Right renal pelvis (tissue), 4 donors: ENCODE data around the gene CDKN2B. TPM values are rescaled to one million over a fixed set of nuclear protein-coding genes. Genes with fewer than 3 reads are reported as not detected.
"Not testable (repeated sequence)": the region's sequence is repeated elsewhere in the genome, so short reads cannot be mapped to it uniquely, and the experiment has no call there.

Experiments used
- DNase-seq, 4 donors: peaks; one replicate each; pipeline ENCODE4 v3.0.0-alpha.2; 2013; ENCODE audit warnings: low read depth in 4 of 4, low spot score in 3 of 4, missing footprints in 1 of 4
- polyA plus RNA-seq, 4 donors: library from polyadenylated mRNA; unstranded; fragments of 120-200 nt; gene quantifications; one replicate each; pipeline ENCODE4 v1.2.1, GENCODE V29; 2013; ENCODE audit not compliant: insufficient read length in 4 of 4

Gene CDKN2B
- polyA plus RNA-seq, 4 donors, result 0.17 to 0.56 (median 0.28) TPM

DNA sequence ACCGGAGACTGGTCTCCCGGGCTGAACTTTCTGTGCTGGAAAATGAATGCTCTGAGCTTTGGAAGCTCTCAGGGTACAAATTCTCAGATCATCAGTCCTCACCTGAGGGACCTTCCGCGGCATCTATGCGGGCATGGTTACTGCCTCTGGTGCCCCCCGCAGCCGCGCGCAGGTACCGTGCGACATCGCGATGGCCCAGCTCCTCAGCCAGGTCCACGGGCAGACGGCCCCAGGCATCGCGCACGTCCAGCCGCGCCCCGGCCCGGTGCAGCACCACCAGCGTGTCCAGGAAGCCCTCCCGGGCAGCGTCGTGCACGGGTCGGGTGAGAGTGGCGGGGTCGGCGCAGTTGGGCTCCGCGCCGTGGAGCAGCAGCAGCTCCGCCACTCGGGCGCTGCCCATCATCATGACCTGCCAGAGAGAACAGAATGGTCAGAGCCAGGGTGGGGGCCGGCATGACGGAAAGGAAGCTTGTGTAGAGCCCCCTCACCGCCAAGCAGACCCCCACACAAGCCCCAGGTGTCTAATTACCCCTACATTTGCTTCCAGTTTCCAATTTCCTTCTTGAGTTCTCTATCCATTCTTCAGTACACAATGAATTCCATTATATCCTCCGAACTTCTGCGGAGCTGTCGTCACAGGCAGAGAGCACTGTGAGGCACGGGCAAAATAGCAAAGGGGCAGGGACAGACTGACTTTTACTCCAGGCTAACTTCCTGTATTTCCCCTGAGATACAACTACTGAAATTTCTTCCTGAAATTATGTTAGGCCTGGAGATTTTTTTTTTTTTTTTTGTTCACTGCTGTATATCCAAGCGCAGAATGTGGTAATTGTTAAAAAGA lies 38.1 kb downstream of the CDKN2B start:
- no peak for DNase-seq

DNA sequence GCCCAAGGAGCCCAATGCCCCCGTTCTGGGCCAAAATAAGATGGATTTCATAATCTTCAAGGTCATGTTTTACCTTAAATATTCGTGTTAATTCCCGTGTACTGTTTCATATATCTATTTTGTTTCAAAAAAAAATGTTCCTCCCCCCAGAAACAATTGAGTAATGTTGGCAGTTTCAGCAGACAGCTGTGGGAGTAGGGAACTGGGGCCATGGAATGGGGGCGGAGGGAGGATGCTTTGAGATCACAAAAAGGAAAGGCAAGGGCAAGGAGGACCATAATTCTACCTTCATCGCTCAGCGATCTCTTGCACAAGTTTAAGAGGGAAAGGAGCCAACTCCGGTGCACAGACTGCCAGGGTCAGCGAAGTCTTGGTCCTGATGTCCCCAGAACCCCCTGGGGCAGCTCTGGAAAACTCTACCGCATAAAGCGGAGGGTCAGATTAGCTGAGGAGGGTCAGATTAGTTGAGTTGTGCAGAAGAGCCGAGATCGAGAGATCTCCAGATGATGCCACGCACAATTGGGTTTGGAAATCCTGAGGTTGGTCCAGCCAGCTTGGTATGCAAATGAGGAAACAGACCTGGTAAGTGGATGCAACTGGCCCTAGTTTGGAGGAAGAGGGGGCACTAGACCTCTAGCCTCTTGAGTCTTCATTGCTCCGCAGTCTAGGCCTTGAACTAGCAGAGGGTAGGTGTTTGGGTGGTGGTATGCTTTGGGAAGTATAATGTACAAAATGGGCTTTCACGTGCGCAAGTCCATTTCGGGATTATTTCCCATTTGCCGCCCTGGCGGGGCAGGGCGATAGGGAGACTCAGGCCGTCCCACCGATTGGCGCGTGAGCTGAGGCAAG lies 38.9 kb downstream of the CDKN2B start:
- DNase-seq, result no peak

DNA sequence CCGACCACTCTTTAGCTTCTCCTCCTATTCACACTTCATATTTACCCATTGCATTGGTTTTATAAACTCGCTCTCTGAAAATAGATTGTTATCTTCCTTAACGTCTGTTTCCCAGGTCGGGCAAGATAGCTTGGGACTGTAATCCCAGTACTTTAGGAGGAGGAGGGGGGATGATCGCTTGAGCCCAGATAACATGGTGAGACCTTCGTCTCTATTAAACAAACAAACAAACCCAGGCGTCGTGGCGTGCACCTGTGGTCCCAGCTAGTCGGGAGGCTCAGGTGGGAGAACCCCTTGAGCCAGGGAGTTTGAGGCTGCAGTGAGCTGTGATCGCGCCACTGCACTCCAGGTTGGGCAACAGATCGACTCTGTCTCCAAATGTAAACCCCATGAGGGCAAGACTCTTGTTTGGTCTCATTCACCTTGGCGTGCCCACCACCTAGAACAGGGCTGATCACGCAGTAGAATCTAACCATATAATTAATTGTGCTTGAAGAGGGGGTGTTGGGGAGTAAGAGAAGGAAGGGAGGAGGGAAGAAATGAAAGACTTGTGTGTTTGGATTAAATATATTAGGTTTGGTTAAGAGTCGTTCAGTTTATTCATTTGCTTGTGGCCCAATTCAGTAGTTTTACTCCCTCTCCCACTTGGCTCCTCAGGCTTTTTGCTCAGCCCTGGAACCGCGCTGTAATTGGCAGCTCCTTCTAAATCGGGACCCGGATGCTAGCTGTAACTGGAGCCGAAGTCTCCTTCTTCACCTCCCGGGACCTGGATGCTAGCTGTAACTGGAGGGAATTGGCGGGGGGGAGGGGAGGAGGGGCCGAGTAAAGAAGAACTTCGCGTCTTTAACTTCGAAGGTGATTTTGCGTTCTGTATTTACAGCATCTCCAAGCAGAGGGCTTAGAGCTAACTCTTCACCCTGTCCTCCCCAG lies 39.8 kb downstream of the CDKN2B start:
- DNase-seq, result no peak

GRCh38 chr9:21968331-21969010 lies 40.6 kb downstream of the CDKN2B start:
- no peak for DNase-seq

DNA sequence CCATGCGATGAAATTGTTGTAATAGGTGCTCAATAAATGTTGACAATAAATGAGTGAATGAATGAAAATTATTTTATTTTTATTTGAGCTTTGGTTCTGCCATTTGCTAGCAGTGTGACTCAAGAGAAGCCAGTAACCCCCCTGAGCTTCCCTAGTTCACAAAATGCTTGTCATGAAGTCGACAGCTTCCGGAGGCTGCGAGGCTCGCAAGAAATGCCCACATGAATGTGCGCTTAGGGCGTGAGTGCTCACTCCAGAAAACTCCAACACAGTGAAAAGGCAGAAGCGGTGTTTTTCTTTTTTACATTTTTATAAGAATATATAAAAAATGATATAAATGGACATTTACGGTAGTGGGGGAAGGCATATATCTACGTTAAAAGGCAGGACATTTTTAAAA lies 41.4 kb downstream of the CDKN2B start:
- no peak for DNase-seq

GRCh38 chr9:21967169-21967568 lies 41.9 kb downstream of the CDKN2B start:
- DNase-seq, result no peak

DNA sequence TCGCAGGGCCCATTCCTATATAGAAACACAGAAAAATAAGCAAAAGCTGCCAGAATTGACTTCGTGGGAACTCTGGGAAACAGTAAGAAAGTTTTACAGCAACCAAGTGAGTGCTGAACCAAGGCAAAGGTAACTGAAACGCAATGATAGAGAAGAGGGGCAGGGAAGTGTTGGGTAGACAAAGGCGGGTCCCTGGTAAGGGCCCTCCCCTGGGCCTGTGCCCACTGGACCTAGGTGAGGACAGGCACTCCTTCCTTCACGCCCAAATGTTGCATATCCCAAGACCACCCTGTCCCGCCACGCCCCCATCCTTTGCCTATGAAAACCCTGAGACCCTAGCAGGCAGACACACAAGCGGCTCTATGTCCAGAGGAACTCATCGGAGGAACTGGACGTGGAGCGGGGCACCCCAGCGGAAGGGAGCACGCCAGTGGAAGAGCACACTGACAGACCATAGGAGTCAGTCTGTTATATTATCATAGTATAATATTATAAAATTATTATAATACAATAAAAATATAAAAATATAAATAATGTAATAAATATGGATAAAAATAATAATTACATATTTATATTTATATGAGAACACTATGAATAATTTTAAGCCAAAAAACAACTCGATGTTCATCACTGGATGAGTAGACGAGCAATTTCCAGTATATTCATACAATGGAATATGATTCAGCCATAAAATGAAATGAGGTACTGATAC lies 42.8 kb downstream of the CDKN2B start:
- no peak for DNase-seq

- no peak for DNase-seq
These were observed 43.6 kb downstream of the CDKN2B start for GRCh38 chr9:21965401-21965951.

- no peak for DNase-seq
These were observed 44.1 kb downstream of the CDKN2B start for GRCh38 chr9:21964925-21965385.

DNA sequence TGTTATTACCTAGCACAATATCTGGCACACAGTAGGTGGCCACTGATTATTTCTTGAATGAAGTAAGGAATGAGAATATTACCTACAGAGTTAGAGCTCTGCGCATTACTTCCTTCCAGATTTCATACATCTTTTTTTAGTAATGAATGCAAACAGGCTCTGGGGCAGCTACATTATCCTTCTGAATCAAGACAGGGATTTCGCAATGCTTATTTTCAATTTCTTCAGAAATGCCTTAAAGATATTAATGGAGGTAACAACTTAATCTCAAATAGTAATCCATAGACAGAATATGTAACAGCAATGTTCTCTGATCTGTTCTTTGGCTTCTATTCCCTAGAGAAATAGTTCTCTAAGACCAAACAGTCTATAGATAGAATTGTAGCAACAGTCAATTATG lies 47.5 kb downstream of the CDKN2B start:
- no peak for DNase-seq

GRCh38 chr9:21959268-21959667 lies 49.8 kb downstream of the CDKN2B start:
- DNase-seq, result not testable (repeated sequence)

- no peak for DNase-seq
These were observed 50.3 kb downstream of the CDKN2B start for GRCh38 chr9:21958833-21959232.

Other genes starting within 250 kb of the CDKN2B start
- gene MTAP, start 206.7 kb downstream of the CDKN2B start, polyA plus RNA-seq, result 10 to 100 TPM; 38.5 to 50.4 (median 46.1) TPM
- gene CDKN2A, start 14.9 kb downstream of the CDKN2B start, polyA plus RNA-seq, result under 1 TPM in 2 of 4 donors, not detected in 2; 0.24 to 0.25 TPM
- gene CDKN2B-AS1, start 14.5 kb downstream of the CDKN2B start, polyA plus RNA-seq, result under 1 TPM in 2 of 4 donors, not detected in 2; 0.08 to 0.11 TPM